Caco-2 (cell line): ENCODE measurements around the gene ASGR1. TPM values are rescaled to one million over a fixed set of nuclear protein-coding genes. Genes with fewer than 3 reads are reported as not detected.
A peak's percentile ranks its signal among the peaks of the same experiment; 100 is the strongest.

ENCODE experiments used
- BruUV-seq: library from RNA; stranded (reverse); fragments of 400-500 nt; replicated peaks from 2 replicates; lab custom pipeline; 2021; lab: Mats Ljungman, UMichigan
- CTCF ChIA-PET: fragments of 300-600 bp; sonication (Branson Sonifier 250); formaldehyde crosslinking; loops from one replicate; lab custom pipeline; 2022; ENCODE audit warnings: antibody characterized with exemption; lab: Charles Lee
- POLR2A ChIA-PET: fragments of 300-600 bp; sonication (Branson Sonifier 250); formaldehyde crosslinking; loops from one replicate; lab custom pipeline; 2022; ENCODE audit warnings: antibody characterized with exemption; lab: Charles Lee
- DNase-seq, 2 experiments: peaks; one replicate each; pipeline versions ENCODE4 v3.0.0 to v3.0.0-alpha.2; 2020 to 2022
- H3K27me3 ChIP-seq: replicated peaks from 2 replicates; pipeline ENCODE4 v1.6.0; 2011; ENCODE audit warnings: low read length; ENCODE audit not compliant: control insufficient read depth, insufficient read depth
- H3K36me3 ChIP-seq: 2 replicates; pipeline ENCODE4 v1.5.1; 2011; ENCODE audit warnings: low read length; ENCODE audit not compliant: control insufficient read depth, insufficient read depth
- H3K4me1 ChIP-seq: fragments of 250-450 bp; sonication (Bioruptor Pico); 2 replicates; pipeline ENCODE4 v1.5.1; 2020; ENCODE audit warnings: mild to moderate bottlenecking
- H3K4me3 ChIP-seq: 2 replicates; pipeline ENCODE4 v1.5.1; 2011; ENCODE audit warnings: low read depth, mild to moderate bottlenecking, control low read depth, low read length
- H3K9me3 ChIP-seq: fragments of 250-450 bp; sonication (Bioruptor Pico); 2 replicates; pipeline ENCODE4 v1.5.1; 2020; ENCODE audit warnings: mild to moderate bottlenecking, moderate library complexity
- H3K27ac Mint-ChIP-seq: one replicate; pipeline ENCODE4 v1.8.0; 2022; ENCODE audit warnings: mixed read lengths; ENCODE audit not compliant: unreplicated experiment
- H3K27me3 Mint-ChIP-seq: one replicate; pipeline ENCODE4 v1.8.0; 2022; ENCODE audit warnings: mixed read lengths; ENCODE audit not compliant: insufficient read depth, unreplicated experiment
- H3K36me3 Mint-ChIP-seq: one replicate; pipeline ENCODE4 v1.8.0; 2022; ENCODE audit warnings: mild to moderate bottlenecking, mixed read lengths; ENCODE audit not compliant: insufficient read depth, unreplicated experiment
- H3K4me1 Mint-ChIP-seq: one replicate; pipeline ENCODE4 v1.8.0; 2022; ENCODE audit warnings: low read depth, mixed read lengths; ENCODE audit not compliant: unreplicated experiment
- H3K4me3 Mint-ChIP-seq: one replicate; pipeline ENCODE4 v1.8.0; 2022; ENCODE audit warnings: mild to moderate bottlenecking, moderate library complexity, mixed read lengths; ENCODE audit not compliant: unreplicated experiment
- H3K9me3 Mint-ChIP-seq: one replicate; pipeline ENCODE4 v1.8.0; 2022; ENCODE audit warnings: mixed read lengths; ENCODE audit not compliant: unreplicated experiment
- CTCF ChIP-seq, 2 experiments: fragments of 200-600 bp in 1 of 2; IDR thresholded peaks; 1 replicate in 1 of 2; 2 replicates in 1 of 2; pipeline versions ENCODE4 v1.5.1 to v1.8.0; 2011 to 2022; ENCODE audit warnings: antibody characterized with exemption in 1 of 2, control low read depth in 1 of 2, inconsistent platforms in 1 of 2, low read depth in 1 of 2, low read length in 1 of 2, mild to moderate bottlenecking in 1 of 2, moderate library complexity in 1 of 2; ENCODE audit not compliant: insufficient read depth in 1 of 2, severe bottlenecking in 1 of 2, unreplicated experiment in 1 of 2
- intact Hi-C: fragments of 100-400 bp; cut with micrococcal nuclease; formaldehyde crosslinking; loops from one replicate; pipeline ENCODE4 v1.10.0; 2022; ENCODE audit not compliant: unreplicated experiment
- total RNA-seq: library from RNA; stranded (reverse); gene quantifications from 2 replicates; pipeline ENCODE4 v1.2.3, GENCODE V29; 2022

ASGR1 gene
- total RNA-seq, 1 experiment from 2014 or later, result 9.2 TPM

- H3K27ac Mint-ChIP-seq, result no peak overlapping the region
- intact Hi-C loops, result no loop called here
- H3K36me3 Mint-ChIP-seq, result peaks cover 5% of the 10 kb centered on the region
- TF ChIP-seq CTCF (IDR thresholded peaks at IDR 0.05; ENCODE audit: insufficient read depth in 1 of 2, low read depth in 1 of 2, low read length in 1 of 2, severe bottlenecking in 1 of 2, unreplicated experiment in 1 of 2), result no peak
- no peaks in the 10 kb centered on the region for H3K27me3 Mint-ChIP-seq
- POLR2A ChIA-PET, result no interaction called here
- peaks cover 7% of the 10 kb centered on the region for H3K4me1 Mint-ChIP-seq
- Histone ChIP-seq H3K4me1 (no peaks in the 10 kb centered on the region), H3K27me3 (no peaks in the 10 kb centered on the region), H3K36me3 (no peaks in the 10 kb centered on the region), H3K4me3 (no peak overlapping the region), H3K9me3 (no peaks in the 10 kb centered on the region)
- no peaks in the 10 kb centered on the region for H3K9me3 Mint-ChIP-seq
- H3K4me3 Mint-ChIP-seq, result peak overlapping the region; percentile 42
- no TSS peak for BruUV-seq
- CTCF ChIA-PET, result no interaction called here
- DNase-seq, result peak in 1 of 2 experiments; percentile 42
Observed at GRCh38 chr17:7156342-7156940, 22.7 kb downstream of the ASGR1 start.

GRCh38 chr17:7147772-7148171 lies 31.4 kb downstream of the ASGR1 start:
- Histone ChIP-seq H3K4me3 (no peak overlapping the region), H3K27me3 (no peaks in the 10 kb centered on the region), H3K9me3 (no peaks in the 10 kb centered on the region), H3K36me3 (no peaks in the 10 kb centered on the region), H3K4me1 (no peaks in the 10 kb centered on the region)
- no peak for TF ChIP-seq CTCF (IDR thresholded peaks at IDR 0.05; ENCODE audit: insufficient read depth in 1 of 2, low read depth in 1 of 2, low read length in 1 of 2, severe bottlenecking in 1 of 2, unreplicated experiment in 1 of 2)
- ChIA-PET POLR2A (no interaction called here), CTCF (no interaction called here)
- no TSS peak for BruUV-seq
- intact Hi-C loops, result no loop called here
- Mint-ChIP-seq H3K27me3 (no peaks in the 10 kb centered on the region), H3K4me3 (no peak overlapping the region), H3K4me1 (no peaks in the 10 kb centered on the region), H3K36me3 (no peaks in the 10 kb centered on the region), H3K27ac (no peak overlapping the region), H3K9me3 (no peaks in the 10 kb centered on the region)
- DNase-seq, result no peak

- Mint-ChIP-seq H3K27ac (no peak overlapping the region), H3K4me3 (no peak overlapping the region), H3K27me3 (no peaks in the 10 kb centered on the region), H3K36me3 (peaks cover 10% of the 10 kb centered on the region), H3K4me1 (peaks cover 14% of the 10 kb centered on the region), H3K9me3 (no peaks in the 10 kb centered on the region)
- no peaks in the 10 kb centered on the region for H3K9me3 ChIP-seq
- intact Hi-C loops, result no loop called here
- H3K27me3 ChIP-seq, result no peaks in the 10 kb centered on the region
- no peaks in the 10 kb centered on the region for H3K36me3 ChIP-seq
- CTCF ChIA-PET, result interaction anchor here (0.7 kb wide), 1 partner anchor 21 kb away, joined by 3 read pairs; no protein-coding TSS in a partner anchor
- TF ChIP-seq CTCF (IDR thresholded peaks at IDR 0.05; ENCODE audit: insufficient read depth in 1 of 2, low read depth in 1 of 2, low read length in 1 of 2, severe bottlenecking in 1 of 2, unreplicated experiment in 1 of 2), result no peak
- no TSS peak for BruUV-seq
- POLR2A ChIA-PET, result no interaction called here
- no peak overlapping the region for H3K4me3 ChIP-seq
- peaks cover 7% of the 10 kb centered on the region for H3K4me1 ChIP-seq
- no peak for DNase-seq
Observed at GRCh38 chr17:7146115-7146514, 33.1 kb downstream of the ASGR1 start.
